ENCODE results near the gene PLCB4.

The PLCB4 gene

GRCh38 chr20:9109566-9109965 is 40.7 kb downstream of the PLCB4 start:
- no peak for DNase-seq

- no peak for DNase-seq
Measured at GRCh38 chr20:9110365-9110764, 41.5 kb downstream of the PLCB4 start.

GRCh38 chr20:9110916-9111432 is 42.1 kb downstream of the PLCB4 start:
- no peak for DNase-seq

GRCh38 chr20:9112541-9113515 is 43.9 kb downstream of the PLCB4 start:
- DNase-seq, result no peak

- DNase-seq, result no peak
Measured at GRCh38 chr20:9114709-9115108, 45.8 kb downstream of the PLCB4 start.

- no peak for DNase-seq
Measured at GRCh38 chr20:9117548-9117947, 48.7 kb downstream of the PLCB4 start.

- no peak for DNase-seq
Measured at GRCh38 chr20:9119776-9120175, 50.9 kb downstream of the PLCB4 start.

- no peak for DNase-seq
Measured at GRCh38 chr20:9121211-9121610, 52.3 kb downstream of the PLCB4 start.

GRCh38 chr20:9122571-9122970 is 53.7 kb downstream of the PLCB4 start:
- DNase-seq, result no peak

- DNase-seq, result no peak
Measured at GRCh38 chr20:9126527-9126926, 57.6 kb downstream of the PLCB4 start.

- no peak for DNase-seq
Measured at GRCh38 chr20:9128568-9128967, 59.7 kb downstream of the PLCB4 start.

GRCh38 chr20:9129756-9130155 is 60.9 kb downstream of the PLCB4 start:
- DNase-seq, result no peak

- no peak for DNase-seq
Measured at GRCh38 chr20:9130521-9130920, 61.6 kb downstream of the PLCB4 start.

- DNase-seq, result no peak
Measured at GRCh38 chr20:9131841-9132240, 63.0 kb downstream of the PLCB4 start.

GRCh38 chr20:9134346-9134745 is 65.5 kb downstream of the PLCB4 start:
- DNase-seq, result no peak

GRCh38 chr20:9136114-9136513 is 67.2 kb downstream of the PLCB4 start:
- no peak for DNase-seq

GRCh38 chr20:9137001-9137400 is 68.1 kb downstream of the PLCB4 start:
- DNase-seq, result no peak

GRCh38 chr20:9139106-9139833 is 70.4 kb downstream of the PLCB4 start:
- DNase-seq, result no peak

- no peak for DNase-seq
Measured at GRCh38 chr20:9140162-9140760, 71.4 kb downstream of the PLCB4 start.

- no peak for DNase-seq
Measured at GRCh38 chr20:9141070-9141469, 72.2 kb downstream of the PLCB4 start.

- DNase-seq, result no peak
Measured at GRCh38 chr20:9141921-9142320, 73.0 kb downstream of the PLCB4 start.

- no peak for DNase-seq
Measured at GRCh38 chr20:9142809-9143208, 73.9 kb downstream of the PLCB4 start.

GRCh38 chr20:9143926-9144325 is 75.0 kb downstream of the PLCB4 start:
- no peak for DNase-seq
